Fibroblast of lung (primary cell): ENCODE data around the gene FRY. TPM values are rescaled to one million over a fixed set of nuclear protein-coding genes. Genes with fewer than 3 reads are reported as not detected.

Source experiments
- DNase-seq, 2 donors: peaks; one replicate each; pipeline versions ENCODE4 v3.0.0 to v3.0.0-alpha.2; 2010; ENCODE audit warnings: low read depth in 2 of 2
- H2AFZ ChIP-seq: 2 replicates; pipeline ENCODE4 v1.5.1; 2012; ENCODE audit warnings: low read length, control low read depth, inconsistent platforms
- H3K27ac ChIP-seq: 2 replicates; pipeline ENCODE4 v1.5.1; 2011; ENCODE audit warnings: low read length, control low read depth; ENCODE audit not compliant: insufficient read depth
- H3K27me3 ChIP-seq: 2 replicates; pipeline ENCODE4 v1.5.1; 2011; ENCODE audit warnings: mild to moderate bottlenecking, low read length; ENCODE audit not compliant: control insufficient read depth, insufficient read depth
- H3K36me3 ChIP-seq: 2 replicates; pipeline ENCODE4 v1.5.1; 2011; ENCODE audit warnings: low read length; ENCODE audit not compliant: control insufficient read depth, insufficient read depth
- H3K4me1 ChIP-seq: 2 replicates; pipeline ENCODE4 v1.5.1; 2011; ENCODE audit warnings: low read length; ENCODE audit not compliant: control insufficient read depth, insufficient read depth; ENCODE audit errors: extremely low read depth
- H3K4me2 ChIP-seq: 2 replicates; pipeline ENCODE4 v1.5.1; 2011; ENCODE audit warnings: low read length, control low read depth; ENCODE audit not compliant: insufficient read depth; ENCODE audit errors: extremely low read depth
- H3K4me3 ChIP-seq, 4 experiments: fragments of 200-600 bp in 1 of 4; sonication (generic) in 1 of 4; replicated peaks in 1 of 4; 2 replicates each; pipeline ENCODE4 v1.5.1; 2011 to 2016; ENCODE audit warnings: low read length in 4 of 4, low read depth in 3 of 4, mild to moderate bottlenecking in 3 of 4, control low read depth in 2 of 4, inconsistent platforms in 1 of 4, mixed read lengths in 1 of 4; ENCODE audit not compliant: insufficient read depth in 1 of 4; ENCODE audit errors: control extremely low read depth in 1 of 4
- H3K79me2 ChIP-seq: 2 replicates; pipeline ENCODE4 v1.5.1; 2012; ENCODE audit warnings: mild to moderate bottlenecking, low read length, inconsistent platforms; ENCODE audit not compliant: control insufficient read depth, insufficient read depth
- H3K9ac ChIP-seq: 2 replicates; pipeline ENCODE4 v1.5.1; 2011; ENCODE audit warnings: mild to moderate bottlenecking, low read length, control low read depth; ENCODE audit not compliant: insufficient read depth
- H3K9me3 ChIP-seq: 2 replicates; pipeline ENCODE4 v1.5.1; 2012; ENCODE audit warnings: low read depth, low read length; ENCODE audit not compliant: control insufficient read depth, insufficient read depth
- H4K20me1 ChIP-seq: 2 replicates; pipeline ENCODE4 v1.5.1; 2011; ENCODE audit warnings: low read length; ENCODE audit not compliant: control insufficient read depth, insufficient read depth; ENCODE audit errors: extremely low read depth
- CTCF ChIP-seq, 2 donors: IDR thresholded peaks in 1 of 2; conservative IDR thresholded peaks in 1 of 2; 1 replicate in 1 of 2; 2 replicates in 1 of 2; pipeline ENCODE4 v1.5.1; 2011 to 2012; ENCODE audit warnings: low read length in 2 of 2, control low read depth in 1 of 2, inconsistent platforms in 1 of 2, low read depth in 1 of 2, mild to moderate bottlenecking in 1 of 2
- EZH2 ChIP-seq: IDR thresholded peaks from 2 replicates; pipeline ENCODE4 v1.5.1; 2012; ENCODE audit warnings: low read length, control low read depth, mild to moderate bottlenecking; ENCODE audit errors: missing control alignments
- polyA plus RNA-seq, 2 donors: library from polyadenylated mRNA; depleted of rRNA in 1 of 2; stranded (reverse) in 1 of 2; unstranded in 1 of 2; fragments of >200 nt; gene quantifications; 2 replicates each; pipeline ENCODE4 v1.2.1, GENCODE V29; 2011 to 2012; ENCODE audit warnings: missing spikeins in 1 of 2
- total RNA-seq: library from RNA; depleted of rRNA; stranded (reverse); fragments of >200 nt; gene quantifications from 2 replicates; pipeline ENCODE4 v1.2.1, GENCODE V29; 2014

FRY gene
- total and polyA plus RNA-seq, 2 donors (not counting 1 experiment from before 2014, with no cell fraction given), result 8.8 to 18.3 TPM

GRCh38 chr13:32047088-32047487 lies 15.5 kb downstream of the FRY start:
- Histone ChIP-seq H4K20me1 (no peaks in the 10 kb centered on the region), H3K4me1 (peaks cover 2% of the 10 kb centered on the region), H3K79me2 (no peaks in the 10 kb centered on the region), H3K9me3 (no peaks in the 10 kb centered on the region), H3K27ac (no peak overlapping the region), H3K9ac (no peak overlapping the region), H3K4me2 (no peak overlapping the region), H3K36me3 (no peaks in the 10 kb centered on the region), H3K4me3 (no peak overlapping the region), H2AFZ (no peak overlapping the region), H3K27me3 (no peaks in the 10 kb centered on the region)
- no peak for DNase-seq
- TF ChIP-seq EZH2 (no peak), CTCF (conservative IDR thresholded peaks at IDR 0.05 in 1 of 2, IDR thresholded peaks at IDR 0.05 in 1 of 2; ENCODE audit: low read depth in 1 of 2, low read length in 2 of 2) (no peak)

GRCh38 chr13:32047793-32048192 lies 16.2 kb downstream of the FRY start:
- Histone ChIP-seq H2AFZ (no peak overlapping the region), H3K4me2 (no peak overlapping the region), H3K4me1 (peaks cover 2% of the 10 kb centered on the region), H3K9ac (no peak overlapping the region), H3K79me2 (no peaks in the 10 kb centered on the region), H3K27me3 (no peaks in the 10 kb centered on the region), H4K20me1 (no peaks in the 10 kb centered on the region), H3K9me3 (no peaks in the 10 kb centered on the region), H3K27ac (no peak overlapping the region), H3K4me3 (no peak overlapping the region), H3K36me3 (no peaks in the 10 kb centered on the region)
- DNase-seq, result no peak
- TF ChIP-seq EZH2, result no peak
- TF ChIP-seq CTCF (conservative IDR thresholded peaks at IDR 0.05 in 1 of 2, IDR thresholded peaks at IDR 0.05 in 1 of 2; ENCODE audit: low read depth in 1 of 2, low read length in 2 of 2), result no peak

DNA sequence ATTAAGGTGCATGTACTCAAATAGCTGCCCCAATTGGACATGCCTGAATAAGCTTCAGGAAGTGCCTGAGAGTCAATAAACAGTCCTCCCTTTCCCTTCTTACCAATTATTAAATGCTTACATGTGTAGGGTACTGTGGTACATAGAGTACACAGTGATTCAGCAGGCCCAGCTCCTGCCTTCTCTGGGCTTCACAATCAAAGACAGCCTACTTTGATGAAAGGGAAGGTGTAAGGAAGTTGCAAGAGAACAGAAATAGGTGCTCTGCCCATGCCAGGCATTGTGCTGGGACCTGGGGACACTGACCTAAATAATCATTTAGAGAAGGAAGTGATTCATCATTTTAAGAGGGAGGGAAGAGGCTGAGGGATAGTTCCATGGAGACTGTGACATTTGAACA lies 17.2 kb downstream of the FRY start:
- Histone ChIP-seq H3K4me1 (peaks cover 2% of the 10 kb centered on the region), H3K27me3 (no peaks in the 10 kb centered on the region), H3K4me2 (no peak overlapping the region), H3K9ac (no peak overlapping the region), H4K20me1 (no peaks in the 10 kb centered on the region), H3K9me3 (no peaks in the 10 kb centered on the region), H3K79me2 (no peaks in the 10 kb centered on the region), H3K27ac (no peak overlapping the region), H2AFZ (no peak overlapping the region), H3K36me3 (no peaks in the 10 kb centered on the region), H3K4me3 (no peak overlapping the region)
- TF ChIP-seq CTCF (conservative IDR thresholded peaks at IDR 0.05 in 1 of 2, IDR thresholded peaks at IDR 0.05 in 1 of 2; ENCODE audit: low read depth in 1 of 2, low read length in 2 of 2) (no peak), EZH2 (no peak)
- no peak for DNase-seq
